Measurements from ENCODE around the gene SPNS2.
A peak's percentile ranks its signal among the peaks of the same experiment; 100 is the strongest.

SPNS2 gene

GRCh38 chr17:4498461-4499397 lies at the start of gene SPNS2:
Gene SPNS2, plus strand, starts transcription at chr17:4498881. Its CDS starts 167 bp downstream, at chr17:4499048.
- peak in 1 of 2 donors; percentile 52 for DNase-seq (ENCODE audit: low read depth in 2 of 2)

- DNase-seq (ENCODE audit: low read depth in 2 of 2), result no peak
Observed at GRCh38 chr17:4449736-4450135, 48.9 kb upstream of the SPNS2 start.

GRCh38 chr17:4450710-4451316 lies 47.9 kb upstream of the SPNS2 start:
- no peak for DNase-seq (ENCODE audit: low read depth in 2 of 2)

GRCh38 chr17:4453812-4454591 lies 44.7 kb upstream of the SPNS2 start:
- no peak for DNase-seq (ENCODE audit: low read depth in 2 of 2)

GRCh38 chr17:4460661-4461060 lies 38.0 kb upstream of the SPNS2 start:
- no peak for DNase-seq (ENCODE audit: low read depth in 2 of 2)

- DNase-seq (ENCODE audit: low read depth in 2 of 2), result no peak
Observed at GRCh38 chr17:4463818-4464476, 34.7 kb upstream of the SPNS2 start.

- no peak for DNase-seq (ENCODE audit: low read depth in 2 of 2)
Observed at GRCh38 chr17:4465786-4466185, 32.9 kb upstream of the SPNS2 start.

GRCh38 chr17:4467287-4467686 lies 31.4 kb upstream of the SPNS2 start:
- no peak for DNase-seq (ENCODE audit: low read depth in 2 of 2)

- DNase-seq (ENCODE audit: low read depth in 2 of 2), result no peak
Observed at GRCh38 chr17:4469552-4469951, 29.1 kb upstream of the SPNS2 start.

GRCh38 chr17:4472286-4472685 lies 26.4 kb upstream of the SPNS2 start:
- DNase-seq (ENCODE audit: low read depth in 2 of 2), result no peak

- no peak for DNase-seq (ENCODE audit: low read depth in 2 of 2)
Observed at GRCh38 chr17:4474093-4474492, 24.6 kb upstream of the SPNS2 start.

- no peak for DNase-seq (ENCODE audit: low read depth in 2 of 2)
Observed at GRCh38 chr17:4475001-4475400, 23.7 kb upstream of the SPNS2 start.

GRCh38 chr17:4475463-4475862 lies 23.2 kb upstream of the SPNS2 start:
- DNase-seq (ENCODE audit: low read depth in 2 of 2), result no peak

GRCh38 chr17:4476017-4476416 lies 22.7 kb upstream of the SPNS2 start:
- DNase-seq (ENCODE audit: low read depth in 2 of 2), result no peak

- no peak for DNase-seq (ENCODE audit: low read depth in 2 of 2)
Observed at GRCh38 chr17:4476511-4477070, 22.1 kb upstream of the SPNS2 start.

- no peak for DNase-seq (ENCODE audit: low read depth in 2 of 2)
Observed at GRCh38 chr17:4477255-4477791, 21.4 kb upstream of the SPNS2 start.

- no peak for DNase-seq (ENCODE audit: low read depth in 2 of 2)
Observed at GRCh38 chr17:4478318-4478830, 20.3 kb upstream of the SPNS2 start.

GRCh38 chr17:4479340-4479981 lies 19.2 kb upstream of the SPNS2 start:
- no peak for DNase-seq (ENCODE audit: low read depth in 2 of 2)

- DNase-seq (ENCODE audit: low read depth in 2 of 2), result no peak
Observed at GRCh38 chr17:4479982-4480751, 18.5 kb upstream of the SPNS2 start.

Measured in stimulated activated CD4-positive, alpha-beta T cell treated with anti-CD3 and anti-CD28 coated beads, Interleukin-15, amount 100 ng/mL, for 48 hours (primary cell).